Heart left ventricle (tissue), 16 donors: ENCODE results near the gene UCN3. TPM values are rescaled to one million over a fixed set of nuclear protein-coding genes. Genes with fewer than 3 reads are reported as not detected.
"Not testable (repeated sequence)": the region's sequence is repeated elsewhere in the genome, so short reads cannot be mapped to it uniquely, and the experiment has no call there.

Experiments used
- ATAC-seq, 4 donors: fragments of 200-7000 bp; cut with Tn5 transposase; one replicate each; pipeline ENCODE4 v1.9.1; 2020 to 2022; ENCODE audit warnings: moderate library complexity in 4 of 4, mild to moderate bottlenecking in 3 of 4, moderate number of reproducible peaks in 1 of 4
- DNase-seq, 5 donors: peaks; one replicate each; pipeline ENCODE4 v3.0.0-alpha.2; 2020
- H3K27ac ChIP-seq, 12 donors: fragments of 200-600 bp; sonication (generic) in 4 of 12; one replicate each; pipeline versions ENCODE4 v1.5.0 to v1.8.0; 2016 to 2022; ENCODE audit warnings: mild to moderate bottlenecking in 2 of 12
- H3K27me3 ChIP-seq, 9 donors: fragments of 200-600 bp; sonication (generic) in 2 of 9; one replicate each; pipeline versions ENCODE4 v1.5.1 to v1.8.0; 2016 to 2022; ENCODE audit warnings: mild to moderate bottlenecking in 3 of 9
- H3K36me3 ChIP-seq, 9 donors: fragments of 200-600 bp; sonication (generic) in 2 of 9; one replicate each; pipeline versions ENCODE4 v1.5.0 to v1.8.0; 2018 to 2022; ENCODE audit warnings: mild to moderate bottlenecking in 2 of 9
- H3K4me1 ChIP-seq, 12 donors: fragments of 200-600 bp; sonication (generic) in 4 of 12; one replicate each; pipeline versions ENCODE4 v1.5.0 to v1.8.0; 2016 to 2022; ENCODE audit warnings: mild to moderate bottlenecking in 3 of 12
- H3K4me3 ChIP-seq, 12 donors: fragments of 200-600 bp; sonication (generic) in 4 of 12; one replicate each; pipeline versions ENCODE4 v1.5.0 to v1.8.0; 2017 to 2022; ENCODE audit warnings: mild to moderate bottlenecking in 9 of 12, moderate library complexity in 4 of 12
- H3K9me3 ChIP-seq, 12 donors: fragments of 200-600 bp; sonication (generic) in 4 of 12; one replicate each; pipeline versions ENCODE4 v1.5.0 to v1.8.0; 2016 to 2022; ENCODE audit warnings: mild to moderate bottlenecking in 1 of 12
- CTCF ChIP-seq, 12 donors: fragments of 200-600 bp; sonication (generic) in 4 of 12; IDR thresholded peaks; one replicate each; pipeline versions ENCODE4 v1.5.0 to v1.8.0; 2018 to 2022; ENCODE audit warnings: antibody characterized with exemption in 12 of 12, mild to moderate bottlenecking in 5 of 12
- POLR2A ChIP-seq, 2 donors: fragments of 450-650 bp; IDR thresholded peaks; one replicate each; pipeline ENCODE4 v1.6.1; 2017; ENCODE audit warnings: antibody characterized with exemption in 2 of 2, mild to moderate bottlenecking in 2 of 2, moderate library complexity in 2 of 2
- WGBS, 4 donors: extraction: QIAGEN DNeasy Blood & Tissue Kit in 2 of 4; methylation state at CpG; one replicate each; pipeline versions ENCODE4 v1.1.5 to v1.1.7; 2013 to 2018; 5-methylcytosine and 5-hydroxymethylcytosine counted together
- intact Hi-C, 10 donors: fragments of 100-400 bp; cut with DNase I; formaldehyde crosslinking; loops; one replicate each; pipeline versions ENCODE4 v1.11.1 to v1.14.2; 2022
- polyA plus RNA-seq, 2 donors: library from polyadenylated mRNA; stranded (reverse); fragments of 200-250 nt; gene quantifications; one replicate each; pipeline ENCODE4 v1.2.3, GENCODE V29; 2013
- total RNA-seq, 9 donors: library from RNA; depleted of rRNA in 2 of 9; stranded (reverse); fragments of >200 nt in 2 of 9; fragmentation: NEBNext Ultra II Directional in 3 of 9; extraction: Animal tissue kit (Norgen Biotek cat#: 25700) in 3 of 9; gene quantifications; one replicate each; pipeline versions ENCODE4 v1.1.0 to v1.2.4, GENCODE V29; 2016 to 2023
- donor health status: ischemic (EF 13 %, LVEDD 7.1; RV severe dilation, severe dysfunction).
- donor health status: healthy with polysubstance abuse.
- donor health status: DM: no; HTN: yes; CAD: no.
- donor health status: DM: no; HTN: no; CAD: no.
- donor health status: ischemic (EF 25% LVEDD 6.9; RV normal size, moderate dysfunction).
- donor health status: ischemic (EF 25% LVEDD 5.7; RV mildly dilated, moderate dysfunction).
- donor health status: healthy.
- donor health status: DM: yes; HTN: yes; CAD: no.
- donor health status: ischemic (EF 35%, LVEDD 5.7; RV mildly dilated, moderate dysfunction).
- donor health status: nonischemic (EF 11% LVEDD 7.7; RV severe dilation, severe dysfunction).
- donor health status: DM: yes; HTN: yes; CAD: no.
- donor health status: PGD.
- donor health status: ischemic (EF 29% LVEDD 5.4; RV normal size, mild dysfunction).
- donor health status: nonischemic (EF 23%, LVEDD 6.1; RV moderate dilation, normal function).

The UCN3 gene
- total and polyA plus RNA-seq, 11 donors: not detected

- DNase-seq (no peak), ATAC-seq (no peak)
- intact Hi-C loops: no loop called here
- no peaks in the 10 kb centered on the region for H3K9me3 ChIP-seq
- H3K36me3 ChIP-seq: no peaks in the 10 kb centered on the region
- no peak overlapping the region for H3K27ac ChIP-seq
- WGBS, 4 donors: 76 to 91% (median 88%) methylated on average over 28 of the region's 28 CpGs
- peaks cover 0 to 22% (median 0%) of the 10 kb centered on the region in 9 donors for H3K27me3 ChIP-seq
- no peak overlapping the region for H3K4me3 ChIP-seq
- TF ChIP-seq POLR2A (IDR thresholded peaks at IDR 0.05): no peak
- TF ChIP-seq CTCF (IDR thresholded peaks at IDR 0.05): no peak
- H3K4me1 ChIP-seq: no peaks in the 10 kb centered on the region
These were observed 6.0 kb downstream of the UCN3 start for GRCh38 chr10:5370493-5371352.

- intact Hi-C loops: no loop called here
- Histone ChIP-seq H3K36me3 (no peaks in the 10 kb centered on the region), H3K27ac (no peak overlapping the region), H3K27me3 (peaks cover 0 to 10% (median 0%) of the 10 kb centered on the region in 9 donors), H3K4me1 (no peaks in the 10 kb centered on the region), H3K9me3 (no peaks in the 10 kb centered on the region), H3K4me3 (no peak overlapping the region)
- ATAC-seq (no peak), DNase-seq (no peak)
- WGBS, 4 donors: 83 to 90% (median 85%) methylated on average over 4 of the region's 4 CpGs
- TF ChIP-seq POLR2A (IDR thresholded peaks at IDR 0.05): no peak
- TF ChIP-seq CTCF (IDR thresholded peaks at IDR 0.05): no peak
These were observed 8.5 kb downstream of the UCN3 start for GRCh38 chr10:5373307-5373706.

GRCh38 chr10:5373891-5374611 lies 9.3 kb downstream of the UCN3 start:
- 86 to 89% (median 88%) methylated on average over 18 to 22 of the region's 22 CpGs for WGBS, 4 donors
- DNase-seq (no peak), ATAC-seq (no peak)
- TF ChIP-seq CTCF (IDR thresholded peaks at IDR 0.05) (no peak), POLR2A (IDR thresholded peaks at IDR 0.05) (no peak)
- intact Hi-C loops: no loop called here
- Histone ChIP-seq H3K4me1 (no peaks in the 10 kb centered on the region), H3K27ac (no peak overlapping the region), H3K9me3 (no peaks in the 10 kb centered on the region), H3K36me3 (no peaks in the 10 kb centered on the region), H3K27me3 (peaks cover 0 to 10% (median 0%) of the 10 kb centered on the region in 9 donors), H3K4me3 (no peak overlapping the region)

- intact Hi-C loops: no loop called here
- 56 to 67% (median 61%) methylated on average over 4 of the region's 4 CpGs for WGBS, 4 donors
These were observed 11.7 kb downstream of the UCN3 start for GRCh38 chr10:5376450-5376849.

GRCh38 chr10:5379202-5379601 lies 14.4 kb downstream of the UCN3 start:
- ATAC-seq, intact Hi-C loops, H3K9me3 ChIP-seq, H3K27ac ChIP-seq, H3K36me3 ChIP-seq, H3K27me3 ChIP-seq, DNase-seq, H3K4me1 ChIP-seq, H3K4me3 ChIP-seq: not testable (repeated sequence)
- 91 to 97% (median 96%) methylated on average over 5 of the region's 5 CpGs for WGBS, 4 donors

More at GRCh38 chr10:5376450-5376849, 11.7 kb downstream of the UCN3 start:
- ATAC-seq: no peak
- H3K9me3 ChIP-seq: no peaks in the 10 kb centered on the region
- TF ChIP-seq POLR2A (IDR thresholded peaks at IDR 0.05) (no peak), CTCF (IDR thresholded peaks at IDR 0.05) (no peak)
- peaks cover 0 to 10% (median 0%) of the 10 kb centered on the region in 9 donors for H3K27me3 ChIP-seq
- no peak overlapping the region for H3K27ac ChIP-seq
- H3K4me1 ChIP-seq: no peaks in the 10 kb centered on the region
- H3K4me3 ChIP-seq: no peak overlapping the region
- no peak for DNase-seq
- no peaks in the 10 kb centered on the region for H3K36me3 ChIP-seq

- DNase-seq, H3K9me3 ChIP-seq, ATAC-seq, H3K4me1 ChIP-seq, H3K27me3 ChIP-seq, H3K27ac ChIP-seq, H3K36me3 ChIP-seq, H3K4me3 ChIP-seq: not testable (repeated sequence)
- WGBS, 4 donors: 89 to 93% (median 91%) methylated on average over 12 of the region's 12 CpGs
- intact Hi-C loops: loop anchor here in 4 of 10 donors (5.0 to 10.0 kb wide), 5 partner anchors 52 to 536 kb away; partner anchors contain the start of gene AKR1C3 (in 1 of the 4)
These were observed 15.6 kb downstream of the UCN3 start for GRCh38 chr10:5380395-5380794.
